Measurements from ENCODE around the gene MPHOSPH9. TPM values are rescaled to one million over a fixed set of nuclear protein-coding genes. Genes with fewer than 3 reads are reported as not detected.
"Not testable (repeated sequence)": the region's sequence is repeated elsewhere in the genome, so short reads cannot be mapped to it uniquely, and the experiment has no call there.

Gene MPHOSPH9
- total RNA-seq, 1 experiment from 2014 or later = 34.3 TPM

GRCh38 chr12:123254853-123255446 is 22.0 kb upstream of the MPHOSPH9 start:
- no peak for DNase-seq (ENCODE audit: low spot score)

GRCh38 chr12:123253641-123254459 is 20.9 kb upstream of the MPHOSPH9 start:
- DNase-seq (ENCODE audit: low spot score) = no peak

- not testable (repeated sequence) for DNase-seq (ENCODE audit: low spot score)
These were observed 19.4 kb upstream of the MPHOSPH9 start for GRCh38 chr12:123252365-123252764.

- no peak for DNase-seq (ENCODE audit: low spot score)
These were observed 18.6 kb upstream of the MPHOSPH9 start for GRCh38 chr12:123251403-123252076.

- DNase-seq (ENCODE audit: low spot score) = peak; percentile 95
These were observed 17.8 kb upstream of the MPHOSPH9 start for GRCh38 chr12:123250471-123251383.

GRCh38 chr12:123248996-123249741 is 16.2 kb upstream of the MPHOSPH9 start:
- not testable (repeated sequence) for DNase-seq (ENCODE audit: low spot score)

GRCh38 chr12:123248129-123248528 is 15.2 kb upstream of the MPHOSPH9 start:
- DNase-seq (ENCODE audit: low spot score) = not testable (repeated sequence)

GRCh38 chr12:123245678-123246077 is 12.7 kb upstream of the MPHOSPH9 start:
- DNase-seq (ENCODE audit: low spot score) = no peak

- no peak for DNase-seq (ENCODE audit: low spot score)
These were observed 10.8 kb upstream of the MPHOSPH9 start for GRCh38 chr12:123243671-123244262.

- DNase-seq (ENCODE audit: low spot score) = no peak
These were observed 9.4 kb upstream of the MPHOSPH9 start for GRCh38 chr12:123242116-123242904.

GRCh38 chr12:123238961-123239360 is 6.0 kb upstream of the MPHOSPH9 start:
- no peak for DNase-seq (ENCODE audit: low spot score)

- DNase-seq (ENCODE audit: low spot score) = no peak
These were observed 5.4 kb upstream of the MPHOSPH9 start for GRCh38 chr12:123238330-123238682.

GRCh38 chr12:123237646-123238329 is 4.8 kb upstream of the MPHOSPH9 start:
- DNase-seq (ENCODE audit: low spot score) = peak; percentile 72

- DNase-seq (ENCODE audit: low spot score) = peak; percentile 16
These were observed 766 bp upstream of the MPHOSPH9 start for GRCh38 chr12:123233505-123234308.

GRCh38 chr12:123232472-123232806 is 502 bp downstream of the MPHOSPH9 start:
- DNase-seq (ENCODE audit: low spot score) = no peak

GRCh38 chr12:123231931-123232330 is 1.0 kb downstream of the MPHOSPH9 start:
- DNase-seq (ENCODE audit: low spot score) = peak; percentile 10

GRCh38 chr12:123229051-123229450 is 3.9 kb downstream of the MPHOSPH9 start:
- no peak for DNase-seq (ENCODE audit: low spot score)

- DNase-seq (ENCODE audit: low spot score) = no peak
These were observed 5.2 kb downstream of the MPHOSPH9 start for GRCh38 chr12:123227581-123228258.
